Transverse colon (tissue), 4 donors: ENCODE data around the gene FOXP1. TPM values are rescaled to one million over a fixed set of nuclear protein-coding genes. Genes with fewer than 3 reads are reported as not detected.

ENCODE experiments used
- DNase-seq: peaks from one replicate; pipeline ENCODE4 v3.0.0-alpha.2; 2019
- H3K27ac ChIP-seq, 4 donors: fragments of 200-600 bp; sonication (generic); 2 replicates each; pipeline ENCODE4 v1.5.1; 2016 to 2018; ENCODE audit warnings: inconsistent platforms in 4 of 4
- H3K27me3 ChIP-seq: fragments of 200-600 bp; sonication (generic); 2 replicates; pipeline ENCODE4 v1.5.1; 2017; ENCODE audit warnings: inconsistent platforms
- H3K36me3 ChIP-seq, 4 donors: fragments of 200-600 bp; sonication (generic); 2 replicates each; pipeline ENCODE4 v1.5.1; 2017 to 2019; ENCODE audit warnings: inconsistent platforms in 4 of 4
- H3K4me1 ChIP-seq, 4 donors: fragments of 200-600 bp; sonication (generic); 2 replicates each; pipeline ENCODE4 v1.5.1; 2017 to 2020; ENCODE audit warnings: inconsistent platforms in 4 of 4
- H3K4me3 ChIP-seq, 4 donors: fragments of 200-600 bp; sonication (generic); 1 replicate in 1 of 4; 2 replicates in 3 of 4; pipeline versions ENCODE4 v1.5.1 to v1.6.1; 2017 to 2019; ENCODE audit warnings: inconsistent platforms in 4 of 4
- H3K9me3 ChIP-seq, 2 donors: fragments of 200-600 bp; sonication (generic); 2 replicates each; pipeline ENCODE4 v1.5.1; 2017 to 2019; ENCODE audit warnings: inconsistent platforms in 2 of 2
- EP300 ChIP-seq: sonication (generic); formaldehyde crosslinking; IDR thresholded peaks from one replicate; pipeline ENCODE4 v1.6.1; 2017; ENCODE audit warnings: antibody characterized with exemption, low read depth
- POLR2A ChIP-seq: fragments of 450-650 bp; IDR thresholded peaks from one replicate; pipeline ENCODE4 v1.6.1; 2016; ENCODE audit warnings: antibody characterized with exemption, mild to moderate bottlenecking, moderate library complexity
- POLR2AphosphoS5 ChIP-seq, 3 donors: sonication (generic); formaldehyde crosslinking; IDR thresholded peaks; one replicate each; pipeline ENCODE4 v1.6.1; 2016; ENCODE audit warnings: antibody characterized with exemption in 3 of 3
- WGBS, 2 donors: methylation state at CpG; one replicate each; pipeline ENCODE4 v1.1.5; 2018; ENCODE audit warnings: low coverage in 1 of 2; 5-methylcytosine and 5-hydroxymethylcytosine counted together
- in situ Hi-C, 4 donors: fragments of 200-750 bp; cut with MboI; loops; one replicate each; pipeline versions ENCODE4 v1.15.0 to v1.15.1; 2017; ENCODE audit warnings: low sequenced_read_pairs in 3 of 4, low pct_ligation_motif_present in 1 of 4, low pct_unique_long_range_greater_than_20kb in 1 of 4
- intact Hi-C: fragments of 100-400 bp; cut with DNase I; formaldehyde crosslinking; loops from one replicate; pipeline ENCODE4 v1.15.1; 2023; ENCODE audit warnings: low total_unique reads
- total RNA-seq, 4 donors: library from RNA; depleted of rRNA; stranded (reverse); fragments of >200 nt; gene quantifications; one replicate each; pipeline ENCODE4 v1.1.0, GENCODE V29; 2016
- TF ChIP-seq, protein P1 (sequence below), 5 experiments: fragments of 200-600 bp in 3 of 5; fragments of 450-650 bp in 2 of 5; sonication (generic) in 3 of 5; IDR thresholded peaks; 1 replicate in 2 of 5; 2 replicates in 3 of 5; pipeline ENCODE4 v1.5.1; 2016 to 2017; ENCODE audit warnings: antibody characterized with exemption in 5 of 5, inconsistent platforms in 3 of 5, mild to moderate bottlenecking in 2 of 5, moderate library complexity in 1 of 5

The FOXP1 gene
- total RNA-seq, 4 donors from 2014 or later: 102 to 260 (median 150) TPM

DNA sequence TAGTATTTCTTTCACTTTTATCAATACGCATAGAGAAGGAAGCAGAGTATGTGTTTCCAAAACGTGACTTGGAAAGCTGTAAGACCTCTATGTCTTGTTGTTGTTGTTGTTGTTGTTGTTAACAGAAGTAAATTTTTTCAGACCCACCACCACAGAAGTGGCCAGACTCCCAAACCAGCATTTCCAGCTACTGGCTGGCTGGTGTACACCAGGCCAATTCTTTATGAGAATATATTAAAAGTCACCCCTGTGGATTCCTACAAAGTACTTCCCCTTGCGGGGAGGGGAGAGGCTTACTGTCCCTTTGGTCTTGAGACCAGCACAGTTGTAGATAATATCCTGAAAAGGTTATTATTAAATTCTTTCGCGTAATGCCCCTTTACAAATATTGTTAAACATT, 1.6 kb upstream of the FOXP1 start:
- Histone ChIP-seq H3K4me3 (peak overlapping the region in 3 of 4 donors; percentile 66 to 87 (median 66)), H3K9me3 (no peaks in the 10 kb centered on the region), H3K27ac (peak overlapping the region; percentile 97 to 100 (median 98)), H3K4me1 (peaks cover 3 to 28% (median 16%) of the 10 kb centered on the region in 4 donors), H3K36me3 (no peaks in the 10 kb centered on the region), H3K27me3 (no peaks in the 10 kb centered on the region)
- in situ Hi-C loops: loop anchor here in 2 of 4 donors (10.0 to 25.0 kb wide), 6 partner anchors 273 to 873 kb away; no protein-coding TSS in a partner anchor
- TF ChIP-seq, protein P1, sequence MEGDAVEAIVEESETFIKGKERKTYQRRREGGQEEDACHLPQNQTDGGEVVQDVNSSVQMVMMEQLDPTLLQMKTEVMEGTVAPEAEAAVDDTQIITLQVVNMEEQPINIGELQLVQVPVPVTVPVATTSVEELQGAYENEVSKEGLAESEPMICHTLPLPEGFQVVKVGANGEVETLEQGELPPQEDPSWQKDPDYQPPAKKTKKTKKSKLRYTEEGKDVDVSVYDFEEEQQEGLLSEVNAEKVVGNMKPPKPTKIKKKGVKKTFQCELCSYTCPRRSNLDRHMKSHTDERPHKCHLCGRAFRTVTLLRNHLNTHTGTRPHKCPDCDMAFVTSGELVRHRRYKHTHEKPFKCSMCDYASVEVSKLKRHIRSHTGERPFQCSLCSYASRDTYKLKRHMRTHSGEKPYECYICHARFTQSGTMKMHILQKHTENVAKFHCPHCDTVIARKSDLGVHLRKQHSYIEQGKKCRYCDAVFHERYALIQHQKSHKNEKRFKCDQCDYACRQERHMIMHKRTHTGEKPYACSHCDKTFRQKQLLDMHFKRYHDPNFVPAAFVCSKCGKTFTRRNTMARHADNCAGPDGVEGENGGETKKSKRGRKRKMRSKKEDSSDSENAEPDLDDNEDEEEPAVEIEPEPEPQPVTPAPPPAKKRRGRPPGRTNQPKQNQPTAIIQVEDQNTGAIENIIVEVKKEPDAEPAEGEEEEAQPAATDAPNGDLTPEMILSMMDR (IDR thresholded peaks at IDR 0.05): peak in 2 of 5 experiments; percentile 11 to 16
- TF ChIP-seq POLR2A: no peak
- intact Hi-C loops: loop anchor here (10.0 kb wide), 3 partner anchors 450 to 1040 kb away; no protein-coding TSS in a partner anchor
- 37 to 41% methylated on average over 5 of the region's 5 CpGs for WGBS, 2 donors
- DNase-seq: no peak

DNA sequence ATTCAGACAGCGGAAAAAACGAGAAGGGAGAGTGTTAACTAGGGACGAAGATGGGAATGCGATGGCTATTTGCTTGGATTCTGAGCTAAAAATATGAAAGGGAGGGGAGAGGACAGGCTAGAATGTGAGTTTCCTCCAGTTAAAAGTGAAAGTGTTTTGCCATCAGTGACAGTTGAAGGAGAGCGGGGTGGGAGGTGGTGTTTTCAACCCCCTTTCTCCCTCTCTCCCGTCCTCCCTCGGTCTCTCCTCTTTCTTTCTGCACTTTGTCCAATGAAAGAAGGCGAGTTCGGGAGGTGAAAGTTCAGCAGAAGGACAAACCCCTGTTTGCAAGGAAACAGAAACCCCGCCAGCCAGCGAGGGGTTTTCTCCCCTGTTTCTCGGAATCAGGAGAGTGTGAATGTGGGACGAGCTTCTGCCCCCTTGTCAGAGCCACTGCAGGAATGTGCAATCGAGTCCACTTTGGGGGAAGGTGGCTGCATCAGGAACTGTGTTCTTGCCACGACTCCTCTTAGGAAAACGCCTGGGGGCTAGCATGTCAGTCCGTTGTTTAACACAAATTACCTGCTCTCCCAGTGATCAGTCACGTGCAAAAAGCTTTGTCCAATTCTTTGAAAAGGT, 975 bp upstream of the FOXP1 start:
- WGBS, 2 donors: 1 to 2% methylated on average over 16 to 18 of the region's 18 CpGs
- in situ Hi-C loops: loop anchor here in 2 of 4 donors (10.0 to 25.0 kb wide), 6 partner anchors 272 to 872 kb away; no protein-coding TSS in a partner anchor
- TF ChIP-seq, protein P1 (IDR thresholded peaks at IDR 0.05): no peak
- TF ChIP-seq POLR2AphosphoS5 (IDR thresholded peaks at IDR 0.05) (peak; percentile 32 to 63 (median 58)), EP300 (no peak), POLR2A (peak; percentile 57)

DNA sequence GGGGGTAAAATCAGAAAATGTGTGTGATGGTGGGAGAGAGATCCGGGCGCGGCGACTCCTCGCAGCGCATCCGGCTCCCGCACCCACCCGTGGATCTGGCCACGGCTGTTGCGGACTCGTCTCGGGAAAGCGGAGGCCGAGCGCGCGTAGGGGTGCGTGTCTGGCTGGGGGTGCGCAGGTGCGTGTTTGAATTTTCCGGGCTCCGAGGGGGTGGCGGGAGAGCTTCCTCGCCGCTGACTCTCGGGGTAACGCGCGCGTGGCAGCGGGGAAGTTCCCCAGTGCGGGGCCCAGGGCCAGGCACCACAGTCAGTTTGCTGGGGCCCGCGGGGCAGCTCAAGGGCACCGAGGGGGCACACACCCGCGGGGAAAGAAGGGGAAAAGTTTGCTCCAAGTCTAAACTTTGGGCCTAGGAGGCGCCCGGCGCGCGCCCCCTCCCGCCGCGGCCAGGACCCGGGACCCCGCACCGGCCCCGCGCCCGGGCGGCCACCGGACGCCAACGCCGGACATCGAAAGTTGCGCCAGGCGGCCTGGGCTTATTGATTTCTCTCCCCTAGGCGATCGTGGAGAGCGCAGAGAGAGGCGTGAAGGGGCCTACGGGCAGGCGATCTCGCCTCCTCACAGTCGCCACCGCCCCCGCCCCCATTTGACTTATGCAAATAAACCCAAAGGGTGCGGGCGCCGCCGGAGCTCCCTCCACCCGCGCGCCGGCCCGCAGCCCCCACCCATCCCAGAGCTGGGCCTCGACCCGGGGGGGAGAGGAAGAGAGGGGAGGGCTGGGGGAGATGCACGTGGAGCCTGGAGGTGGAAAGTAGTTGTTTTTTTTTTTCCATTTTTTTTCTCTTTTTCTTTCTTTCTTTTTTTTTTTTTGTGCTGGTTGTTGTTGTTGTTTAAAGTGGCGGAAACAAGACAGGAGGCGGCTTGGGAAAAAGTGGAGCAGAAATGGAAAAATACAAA, 639 bp downstream of the FOXP1 start:
- 0% methylated on average over 2 to 83 of the region's 84 CpGs for WGBS, 2 donors
- intact Hi-C loops (loop anchor here (5.0 to 10.0 kb wide), 4 partner anchors 271 to 1038 kb away; no protein-coding TSS in a partner anchor), in situ Hi-C loops (loop anchor here in 2 of 4 donors (10.0 to 25.0 kb wide), 6 partner anchors 271 to 871 kb away; no protein-coding TSS in a partner anchor)

More for the DNA sequence above, 975 bp upstream of the FOXP1 start:
- H3K4me3 ChIP-seq: peak overlapping the region; percentile 66 to 87 (median 70)
- peaks cover 3 to 34% (median 16%) of the 10 kb centered on the region in 4 donors for H3K4me1 ChIP-seq
- no peaks in the 10 kb centered on the region for H3K27me3 ChIP-seq
- no peaks in the 10 kb centered on the region for H3K36me3 ChIP-seq
- peak overlapping the region; percentile 97 to 100 (median 98) for H3K27ac ChIP-seq
- intact Hi-C loops: loop anchor here (5.0 to 10.0 kb wide), 4 partner anchors 272 to 1040 kb away; no protein-coding TSS in a partner anchor
- no peaks in the 10 kb centered on the region for H3K9me3 ChIP-seq
- DNase-seq: peak; percentile 56

More for the DNA sequence above, 639 bp downstream of the FOXP1 start:
- Histone ChIP-seq H3K4me3 (peak overlapping the region; percentile 66 to 87 (median 70)), H3K9me3 (no peaks in the 10 kb centered on the region), H3K4me1 (peaks cover 9 to 50% (median 25%) of the 10 kb centered on the region in 4 donors), H3K27me3 (no peaks in the 10 kb centered on the region), H3K27ac (peak overlapping the region; percentile 97 to 100 (median 98)), H3K36me3 (no peaks in the 10 kb centered on the region)
- TF ChIP-seq, protein P1 (IDR thresholded peaks at IDR 0.05): no peak
- TF ChIP-seq EP300 (no peak), POLR2AphosphoS5 (IDR thresholded peaks at IDR 0.05) (peak in 1 of 3 donors; percentile 28), POLR2A (no peak)
- DNase-seq: peak; percentile 85
